ENCODE measurements around the gene CYBRD1.

DNA sequence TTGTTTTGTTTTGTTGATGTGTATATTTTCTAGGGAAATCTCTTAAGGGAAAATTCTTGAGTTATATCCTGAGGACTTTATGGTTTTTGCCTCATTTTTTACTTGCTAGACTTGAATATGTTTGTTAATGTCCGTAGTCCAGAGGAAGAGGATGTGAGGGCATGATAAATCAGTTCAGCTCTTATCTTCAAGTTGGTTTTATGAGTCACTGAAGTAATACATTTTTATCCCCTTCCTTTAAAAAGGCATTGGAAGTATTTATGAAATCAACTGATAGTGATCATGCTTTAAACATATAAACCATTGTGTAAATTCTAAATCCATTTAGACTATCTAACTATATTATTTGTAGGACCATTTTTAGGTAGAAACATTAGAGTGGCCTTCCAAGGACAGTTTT is 43.9 kb upstream of the CYBRD1 start:
- TF ChIP-seq CTCF (IDR thresholded peaks at IDR 0.05) (no peak), EZH2 (IDR thresholded peaks at IDR 0.05; ENCODE audit: borderline replicate concordance, insufficient read depth, low read depth, low read length, poor library complexity, severe bottlenecking) (no peak)
